Right renal cortex interstitium (tissue), 3 donors: ENCODE measurements around the gene HIRA. TPM values are rescaled to one million over a fixed set of nuclear protein-coding genes. Genes with fewer than 3 reads are reported as not detected.

Source experiments
- DNase-seq, 3 donors: peaks; one replicate each; pipeline ENCODE4 v3.0.0-alpha.2; 2013; ENCODE audit warnings: low read depth in 3 of 3, low spot score in 2 of 3
- polyA plus RNA-seq, 3 donors: library from polyadenylated mRNA; unstranded; fragments of 120-200 nt; gene quantifications; one replicate each; pipeline ENCODE4 v1.2.1, GENCODE V29; 2013; ENCODE audit not compliant: insufficient read length in 3 of 3

Gene HIRA, protein sequence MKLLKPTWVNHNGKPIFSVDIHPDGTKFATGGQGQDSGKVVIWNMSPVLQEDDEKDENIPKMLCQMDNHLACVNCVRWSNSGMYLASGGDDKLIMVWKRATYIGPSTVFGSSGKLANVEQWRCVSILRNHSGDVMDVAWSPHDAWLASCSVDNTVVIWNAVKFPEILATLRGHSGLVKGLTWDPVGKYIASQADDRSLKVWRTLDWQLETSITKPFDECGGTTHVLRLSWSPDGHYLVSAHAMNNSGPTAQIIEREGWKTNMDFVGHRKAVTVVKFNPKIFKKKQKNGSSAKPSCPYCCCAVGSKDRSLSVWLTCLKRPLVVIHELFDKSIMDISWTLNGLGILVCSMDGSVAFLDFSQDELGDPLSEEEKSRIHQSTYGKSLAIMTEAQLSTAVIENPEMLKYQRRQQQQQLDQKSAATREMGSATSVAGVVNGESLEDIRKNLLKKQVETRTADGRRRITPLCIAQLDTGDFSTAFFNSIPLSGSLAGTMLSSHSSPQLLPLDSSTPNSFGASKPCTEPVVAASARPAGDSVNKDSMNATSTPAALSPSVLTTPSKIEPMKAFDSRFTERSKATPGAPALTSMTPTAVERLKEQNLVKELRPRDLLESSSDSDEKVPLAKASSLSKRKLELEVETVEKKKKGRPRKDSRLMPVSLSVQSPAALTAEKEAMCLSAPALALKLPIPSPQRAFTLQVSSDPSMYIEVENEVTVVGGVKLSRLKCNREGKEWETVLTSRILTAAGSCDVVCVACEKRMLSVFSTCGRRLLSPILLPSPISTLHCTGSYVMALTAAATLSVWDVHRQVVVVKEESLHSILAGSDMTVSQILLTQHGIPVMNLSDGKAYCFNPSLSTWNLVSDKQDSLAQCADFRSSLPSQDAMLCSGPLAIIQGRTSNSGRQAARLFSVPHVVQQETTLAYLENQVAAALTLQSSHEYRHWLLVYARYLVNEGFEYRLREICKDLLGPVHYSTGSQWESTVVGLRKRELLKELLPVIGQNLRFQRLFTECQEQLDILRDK
- 10 to 100 TPM; 32.3 to 35.5 (median 34.9) TPM for polyA plus RNA-seq

DNA sequence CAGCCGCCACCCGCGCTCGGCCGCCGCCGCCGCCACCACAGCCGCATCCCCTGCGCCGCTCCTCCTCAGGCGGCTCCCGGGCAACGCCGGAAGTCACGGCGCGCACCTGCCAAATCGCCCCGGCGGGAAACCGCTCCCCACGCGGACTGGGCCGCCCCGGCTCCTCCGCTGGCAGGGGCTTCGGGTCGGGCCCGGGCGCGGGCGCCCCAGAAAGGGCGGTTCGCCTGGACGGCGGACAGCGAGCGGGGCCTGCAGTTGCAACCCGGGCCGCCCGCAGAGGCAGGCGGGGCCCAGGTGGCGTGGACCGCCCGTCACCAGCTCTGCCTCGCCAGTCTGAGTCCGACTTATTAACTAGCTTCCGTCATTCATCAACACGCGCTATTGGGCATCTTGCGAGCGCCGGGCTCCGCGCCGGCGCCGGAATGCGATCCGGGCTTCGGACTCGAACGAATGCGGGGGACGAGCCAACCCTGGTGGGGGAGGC, at the start of gene HIRA:
TSS of gene HIRA (minus strand) at position 85 of the 484 bp plus-strand sequence. CDS start 257 bp downstream, outside the sequence.
- peak in 2 of 3 donors; percentile 69 to 71 for DNase-seq

DNA sequence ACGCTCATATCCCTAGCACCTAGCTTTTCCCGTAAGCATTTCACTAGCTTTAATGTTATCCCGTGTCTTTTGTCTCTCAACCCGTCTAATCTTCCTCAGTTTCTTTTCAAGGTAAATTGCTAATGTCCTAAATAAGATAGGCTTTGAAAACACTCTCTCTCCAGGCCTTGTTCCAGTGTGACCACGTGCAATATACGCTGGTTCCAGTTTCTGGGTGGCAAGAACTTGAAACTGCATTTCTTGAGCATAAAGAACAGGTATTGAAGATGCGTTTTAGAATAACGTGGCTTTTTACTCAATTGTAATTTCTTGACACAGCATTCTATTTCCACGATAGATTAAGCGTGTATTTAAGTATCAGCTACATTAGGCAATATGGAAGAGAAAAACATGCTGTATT, 49.3 kb upstream of the HIRA start:
- no peak for DNase-seq

DNA sequence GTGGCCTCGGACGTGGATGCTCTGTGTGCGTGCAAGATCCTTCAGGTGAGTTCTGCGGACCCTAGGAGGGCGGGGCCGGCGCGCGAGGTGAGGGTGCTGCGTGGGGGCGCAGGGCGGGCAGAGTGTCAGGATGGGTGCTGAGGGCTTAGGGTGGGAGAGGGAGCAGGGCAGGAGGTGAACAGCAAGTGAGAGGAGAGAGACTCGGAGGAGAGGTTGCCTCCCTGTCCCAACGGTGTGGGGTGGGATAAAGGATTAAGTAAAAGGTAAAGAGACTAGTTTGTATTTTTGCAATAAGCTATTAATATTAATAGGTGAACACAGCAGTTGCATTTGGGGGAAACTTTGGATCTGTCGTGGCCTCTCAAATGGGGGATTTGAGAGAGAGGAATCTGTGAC, 48.6 kb upstream of the HIRA start:
- no peak for DNase-seq

DNA sequence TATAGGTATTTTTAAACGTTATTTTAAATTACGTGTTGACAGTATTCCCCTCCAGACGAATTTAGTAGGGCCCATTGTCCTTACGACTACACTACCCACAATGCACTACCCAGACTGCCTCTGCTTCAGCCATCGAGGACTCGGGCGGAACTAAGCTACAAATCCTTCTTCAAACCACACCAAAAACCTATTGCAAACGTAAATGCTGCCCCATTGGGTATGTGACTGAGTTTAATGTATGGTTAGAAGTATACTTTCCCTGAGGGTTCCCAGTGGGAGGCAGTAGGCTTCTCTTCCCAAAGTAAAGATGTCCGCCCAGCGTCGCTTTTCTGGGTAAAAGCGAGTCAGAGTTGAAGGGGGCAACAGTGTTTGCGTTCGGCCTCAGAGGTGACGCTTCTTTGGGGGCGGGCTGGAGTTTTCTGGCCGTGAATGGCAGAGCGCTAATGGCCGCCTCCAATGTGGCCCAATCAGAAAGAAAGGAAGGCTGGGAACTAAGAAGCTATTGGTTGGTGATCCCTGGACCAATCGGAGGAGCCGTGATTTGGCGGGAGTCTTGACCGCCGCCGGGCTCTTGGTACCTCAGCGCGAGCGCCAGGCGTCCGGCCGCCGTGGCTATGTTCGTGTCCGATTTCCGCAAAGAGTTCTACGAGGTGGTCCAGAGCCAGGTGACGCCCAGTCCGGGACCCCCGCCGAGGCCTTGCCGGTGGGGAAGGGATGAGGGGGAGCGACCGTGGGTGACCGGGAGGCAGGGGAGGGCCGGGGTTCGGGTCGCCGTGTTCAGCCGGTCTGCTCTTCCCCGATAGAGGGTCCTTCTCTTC, 48.0 kb upstream of the HIRA start, which contains the start of gene CDC45:
TSS of gene CDC45 (plus strand) at position 566 of the 818 bp plus-strand sequence. CDS start at position 615, 49 bp downstream.
- DNase-seq = peak; percentile 98 to 99 (median 98)

DNA sequence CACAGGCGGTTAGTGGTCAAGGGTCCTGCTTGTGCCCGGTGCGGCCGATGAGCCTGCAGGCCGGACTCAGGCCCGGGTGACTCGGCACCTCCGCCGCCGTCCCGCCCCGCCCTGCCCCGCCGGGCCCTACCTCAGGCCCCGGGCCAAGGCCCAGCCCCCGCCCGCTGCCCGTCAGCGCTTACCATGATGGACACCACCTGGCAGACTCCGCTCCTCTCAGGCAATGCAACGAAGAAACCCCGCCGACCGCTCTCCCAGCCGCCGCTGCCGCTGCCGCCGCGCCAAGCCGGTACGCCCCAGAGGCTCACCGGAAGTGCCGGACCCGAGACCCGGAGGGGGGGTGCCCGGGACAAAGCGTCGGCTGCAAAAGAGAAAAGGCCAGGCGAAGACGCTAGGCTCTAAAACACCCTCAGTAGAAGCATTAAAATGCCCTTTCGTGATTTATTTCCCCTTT, 47.4 kb upstream of the HIRA start, which contains the start of gene UFD1:
TSS of gene UFD1 (minus strand) at position 293 of the 454 bp plus-strand sequence. CDS start at position 185, 108 bp downstream.
- peak in 1 of 3 donors; percentile 68 for DNase-seq

DNA sequence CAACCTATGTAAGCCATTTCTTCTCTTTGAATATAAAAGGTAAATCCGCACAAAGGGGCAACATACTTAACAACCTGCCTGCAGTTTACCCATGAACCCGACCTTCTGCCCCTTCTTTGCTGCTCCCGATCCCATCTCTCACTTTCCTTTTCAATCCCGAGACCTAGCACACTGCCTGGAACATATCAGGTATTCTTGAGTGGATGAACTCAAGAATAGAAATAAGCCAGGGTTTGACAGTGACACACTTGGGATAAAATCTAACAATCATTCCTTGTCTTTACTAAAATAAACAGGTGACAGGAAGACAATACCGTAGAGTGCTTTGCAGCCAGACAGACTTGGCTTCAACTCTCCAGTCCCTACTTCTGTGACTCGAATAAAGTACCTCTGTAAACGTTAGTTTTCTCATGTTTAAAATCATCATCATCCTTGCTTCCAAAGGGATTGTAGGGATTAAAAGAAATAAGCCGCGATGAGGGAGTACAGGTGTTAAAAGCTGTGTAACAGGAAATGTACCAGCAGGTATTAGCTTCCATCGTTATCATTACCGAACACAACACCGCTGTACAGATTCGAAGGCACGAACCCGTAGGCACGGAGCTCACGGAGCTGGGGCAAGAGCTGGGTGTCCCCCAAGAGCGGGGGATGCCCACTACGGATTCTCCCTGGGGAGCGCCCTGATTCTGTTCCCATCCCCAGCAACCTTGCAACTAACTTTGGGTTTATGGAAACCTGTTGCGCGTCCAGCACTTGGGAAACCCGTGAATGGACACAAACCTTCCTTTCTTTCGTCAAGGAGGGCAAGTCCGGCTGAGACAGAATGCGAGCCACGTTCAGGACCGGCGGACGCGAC, 46.7 kb upstream of the HIRA start:
- DNase-seq = no peak

DNA sequence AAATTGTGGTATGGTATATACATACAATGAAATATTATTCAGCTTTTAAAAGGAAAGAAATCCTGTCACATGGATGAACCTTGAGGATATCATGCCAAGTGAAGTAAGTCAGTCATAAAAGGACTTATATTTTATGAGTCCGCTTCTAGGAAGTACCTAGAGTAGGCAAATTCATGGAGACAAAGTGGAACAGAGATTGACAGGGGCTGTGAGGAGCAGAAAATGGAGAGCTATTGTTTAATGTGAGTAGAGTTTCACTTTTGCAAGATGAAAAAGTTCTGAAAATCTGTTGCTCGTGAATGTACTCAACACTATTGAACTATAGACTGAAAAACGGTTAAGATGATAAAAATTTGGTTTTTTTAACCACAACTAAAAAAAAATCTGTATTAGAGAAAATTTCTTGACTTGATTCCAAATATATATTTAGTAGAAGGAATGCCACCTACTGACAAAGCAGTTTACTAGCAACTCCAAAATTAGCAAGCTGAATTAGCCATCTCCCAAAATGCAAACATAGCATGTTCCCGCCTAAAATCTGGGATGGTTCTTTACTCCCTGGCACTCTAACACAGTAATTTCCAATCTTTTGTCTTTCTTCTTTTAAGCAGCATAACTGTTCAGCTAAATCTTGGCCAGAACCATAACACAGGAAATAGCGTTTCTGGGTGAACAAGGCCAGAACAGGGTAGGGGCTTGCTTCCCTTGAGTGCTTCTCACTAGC, 46.0 kb upstream of the HIRA start:
- no peak for DNase-seq

DNA sequence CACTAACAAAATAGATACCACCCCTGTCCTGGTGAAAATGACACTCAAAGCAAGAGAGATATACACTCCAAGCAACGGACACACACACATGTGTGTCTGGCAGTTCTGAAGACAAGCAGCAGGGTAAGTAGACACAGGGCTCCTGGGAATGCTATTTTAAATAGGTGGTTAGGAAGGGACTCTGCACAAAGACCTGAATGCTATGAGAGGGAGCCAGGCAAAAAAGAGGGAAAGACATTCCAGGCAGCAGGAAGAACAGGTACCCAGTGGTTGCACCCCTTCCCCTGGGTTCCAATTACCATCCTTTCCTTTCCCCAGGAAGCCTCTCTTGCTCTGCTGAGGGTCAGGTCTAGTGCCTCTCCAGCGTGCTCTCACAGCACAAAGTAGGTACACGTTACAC, 44.5 kb upstream of the HIRA start:
- DNase-seq = no peak

DNA sequence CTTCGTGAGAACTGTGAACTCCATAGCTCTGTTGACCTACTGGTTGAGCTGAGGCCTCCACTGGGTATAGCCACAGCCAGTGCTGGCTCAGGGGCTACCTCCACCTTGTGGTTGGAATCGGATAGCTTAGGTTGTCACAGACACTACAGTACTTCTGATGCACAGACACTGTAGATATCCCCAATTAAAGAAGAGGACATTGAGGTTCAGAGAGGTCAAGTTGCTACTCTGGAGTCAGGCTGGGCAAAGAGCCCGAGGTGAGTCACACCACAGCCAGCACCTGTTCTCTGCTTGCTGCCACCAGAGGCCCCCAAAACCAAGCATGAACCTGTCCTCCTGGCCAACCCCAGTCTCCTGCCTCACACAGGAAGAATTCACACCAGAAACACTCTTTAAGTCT, 42.0 kb upstream of the HIRA start:
- no peak for DNase-seq

DNA sequence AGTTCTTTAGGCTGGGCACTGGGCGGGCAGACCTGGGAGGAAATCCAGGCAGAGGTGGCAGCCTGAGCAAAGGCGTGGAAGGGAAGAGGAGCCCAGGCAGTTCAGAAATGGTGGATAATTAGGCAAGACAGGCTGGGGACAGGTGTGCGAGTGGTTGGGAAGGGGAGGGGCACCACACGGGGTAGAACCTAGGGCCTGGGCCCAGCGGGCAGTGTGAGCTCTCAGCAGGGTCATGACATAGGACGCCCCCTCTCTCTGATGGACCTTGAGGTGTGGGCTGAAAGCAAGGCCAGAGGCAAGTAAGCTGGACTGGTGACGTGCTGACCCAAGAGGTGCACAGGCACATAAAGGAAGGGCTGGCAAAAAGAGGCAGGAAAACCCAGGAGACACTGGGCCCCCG, 40.7 kb upstream of the HIRA start:
- DNase-seq = no peak

DNA sequence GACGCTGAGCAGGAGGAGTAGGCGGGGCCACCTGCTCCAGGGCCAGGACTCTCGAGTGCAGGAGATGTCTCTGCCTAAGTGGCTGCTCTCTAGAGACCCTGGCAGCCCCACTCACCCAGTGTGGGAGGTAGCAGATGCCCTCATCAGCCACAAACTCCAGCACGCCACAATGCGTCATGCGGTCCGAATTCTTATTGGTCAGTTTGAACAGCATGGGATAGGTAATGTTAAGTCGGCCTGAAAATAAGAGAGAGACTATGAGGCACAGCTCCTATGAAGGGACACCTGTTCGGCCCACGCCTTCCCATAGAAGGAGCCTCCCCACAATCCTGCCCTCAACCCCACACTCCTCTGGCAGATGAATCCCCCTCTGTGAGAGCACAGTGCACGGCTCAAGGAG, 40.0 kb upstream of the HIRA start:
- DNase-seq = no peak

DNA sequence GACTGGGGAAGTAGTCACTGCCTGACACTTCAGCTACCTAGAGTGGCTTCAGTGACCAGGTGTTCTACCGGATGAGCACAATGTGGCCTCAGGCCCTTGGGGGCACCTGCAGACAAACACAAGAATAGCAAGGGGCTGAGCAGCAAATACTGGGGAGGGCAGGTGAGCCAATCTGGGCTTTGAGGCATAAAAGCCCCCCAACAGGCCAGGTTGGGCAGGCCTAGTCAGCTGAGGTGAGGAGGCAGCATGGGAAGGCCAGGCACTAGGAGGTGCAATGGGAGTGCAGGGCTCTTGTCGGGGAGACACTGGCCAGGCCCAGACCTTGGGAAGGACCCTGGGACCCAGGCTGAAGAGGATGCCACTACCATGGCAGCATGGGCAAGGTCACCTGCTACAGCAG, 38.5 kb upstream of the HIRA start:
- DNase-seq = no peak

DNA sequence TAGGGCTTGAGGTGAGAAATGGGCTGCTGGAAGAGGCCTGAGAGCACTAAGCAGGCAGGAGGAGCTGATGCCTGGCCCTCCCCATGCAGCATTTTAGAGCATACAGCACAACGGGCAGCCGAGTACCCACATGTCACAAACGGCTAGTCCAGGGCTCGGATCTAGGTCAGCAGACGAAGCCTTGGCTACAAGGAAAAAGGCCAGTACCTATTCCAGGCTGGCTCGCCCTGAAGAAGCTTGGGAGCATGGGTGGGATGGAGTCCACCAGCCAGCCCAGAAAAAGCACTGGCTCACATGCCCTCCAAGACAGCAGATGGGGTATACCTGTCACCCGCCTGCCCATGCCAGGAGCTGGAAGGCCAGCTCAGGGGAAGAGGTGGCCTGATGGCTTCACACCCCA, 37.9 kb upstream of the HIRA start:
- no peak for DNase-seq

DNA sequence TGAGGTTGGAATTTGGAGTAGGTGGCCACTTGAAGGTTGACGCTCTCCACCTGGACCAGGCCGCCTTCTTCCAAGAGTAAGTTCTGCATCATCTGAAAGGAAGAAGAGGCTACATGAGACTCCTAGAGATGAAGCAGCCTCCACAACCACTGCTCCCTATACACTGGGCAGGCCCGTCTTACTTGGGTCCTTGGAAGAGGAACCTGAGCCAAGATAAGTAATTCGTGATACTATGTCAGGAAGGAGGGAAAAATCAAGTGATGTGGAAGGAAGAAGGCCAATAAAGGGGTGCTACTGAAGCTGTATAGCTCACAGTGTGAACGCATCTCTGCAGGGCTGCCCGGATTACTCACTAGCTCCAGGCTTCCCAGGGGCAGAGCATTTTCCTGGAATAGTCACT, 36.4 kb upstream of the HIRA start:
- no peak for DNase-seq

DNA sequence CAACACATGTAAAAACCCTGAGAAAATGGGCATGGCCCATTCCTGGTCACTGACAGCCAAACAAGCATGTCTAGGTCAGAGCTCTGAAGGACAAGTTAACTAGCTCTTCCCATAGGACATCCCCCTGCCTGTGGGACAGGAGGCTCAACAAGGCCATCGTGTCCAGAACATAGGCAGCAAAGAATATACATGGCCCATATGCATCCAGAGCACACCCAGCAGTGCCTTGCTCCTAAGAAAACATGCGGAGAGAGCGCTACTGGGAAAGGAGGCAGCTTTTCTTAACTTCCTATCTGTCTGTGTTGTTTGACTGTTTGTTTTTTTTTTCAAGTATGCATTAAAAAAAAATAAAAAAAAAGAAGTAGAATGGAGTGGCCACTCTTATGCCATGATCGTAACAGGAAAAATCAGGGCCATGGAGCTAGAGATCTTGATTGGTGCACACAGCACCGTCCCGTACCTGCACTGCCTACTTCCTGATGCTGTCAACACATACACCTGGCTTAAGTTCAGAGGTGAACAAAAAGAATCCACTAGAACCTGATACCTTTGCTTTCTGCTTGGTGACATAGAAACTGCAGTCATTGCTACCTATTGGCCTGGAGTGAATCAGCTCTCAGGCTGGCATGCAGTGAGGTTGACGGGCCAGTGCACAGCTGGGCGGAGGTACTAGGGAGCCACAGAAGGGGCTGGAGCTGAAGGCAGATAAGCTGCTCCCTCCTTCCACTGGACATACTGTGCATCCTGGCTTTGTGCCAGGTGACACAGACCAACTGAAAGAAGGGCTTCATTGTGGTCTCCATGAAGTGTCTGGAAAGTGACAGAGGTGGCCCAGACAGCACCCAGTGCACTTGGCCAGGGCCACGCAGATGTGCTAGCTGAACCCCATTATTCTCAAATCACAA, 35.6 kb upstream of the HIRA start:
- DNase-seq = no peak

DNA sequence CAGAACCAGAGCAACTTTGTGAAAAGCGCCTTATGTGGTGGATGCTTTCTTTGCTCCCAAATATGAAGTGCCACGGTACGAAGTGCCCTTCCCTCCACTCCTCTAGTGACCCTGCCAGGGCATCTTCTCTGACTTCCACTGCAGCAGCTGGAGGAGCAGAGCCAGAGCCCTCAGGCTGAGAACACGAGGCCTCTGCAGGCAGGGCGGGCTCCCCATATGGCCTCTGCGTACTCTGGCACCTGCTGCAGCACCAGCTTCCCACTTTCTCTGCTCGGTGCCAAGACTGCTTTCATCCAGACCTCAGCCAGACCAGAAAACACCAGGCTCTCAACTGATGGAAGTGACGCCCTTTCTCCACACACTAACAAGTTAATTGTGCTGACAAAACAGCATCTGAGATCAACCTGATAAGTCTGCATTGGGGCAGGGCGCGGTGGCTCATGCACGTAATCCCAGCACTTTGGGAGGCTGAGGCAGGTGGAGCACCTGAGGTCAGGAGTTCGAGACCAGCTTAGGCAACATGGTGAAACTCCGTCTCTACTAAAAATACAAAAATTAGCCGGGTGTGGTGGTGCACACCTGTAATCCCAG, 34.7 kb upstream of the HIRA start:
- no peak for DNase-seq

DNA sequence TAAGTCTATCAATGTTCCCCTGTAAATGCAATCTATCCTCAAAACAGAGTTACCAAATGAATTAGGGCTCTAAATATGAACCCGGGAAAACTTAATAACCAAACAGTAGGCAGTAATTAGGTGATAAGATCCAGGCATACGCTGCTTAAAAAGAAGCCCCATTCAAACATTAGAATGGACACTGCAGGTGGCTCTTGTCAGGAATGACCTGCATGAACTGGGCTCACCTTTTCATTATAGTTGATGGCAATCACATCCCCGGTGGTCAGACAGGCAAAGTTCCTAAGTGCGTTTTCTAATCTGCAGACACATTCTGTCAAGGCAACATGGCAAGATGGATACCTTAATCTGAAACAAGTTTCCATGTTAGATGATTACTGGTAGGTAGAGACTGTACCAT, 33.4 kb upstream of the HIRA start:
- DNase-seq = no peak
